ENCODE data around the gene CEBPG. TPM values are rescaled to one million over a fixed set of nuclear protein-coding genes. Genes with fewer than 3 reads are reported as not detected.

Gene CEBPG
- total RNA-seq, 1 donor from 2014 or later: 13.0 TPM

DNA sequence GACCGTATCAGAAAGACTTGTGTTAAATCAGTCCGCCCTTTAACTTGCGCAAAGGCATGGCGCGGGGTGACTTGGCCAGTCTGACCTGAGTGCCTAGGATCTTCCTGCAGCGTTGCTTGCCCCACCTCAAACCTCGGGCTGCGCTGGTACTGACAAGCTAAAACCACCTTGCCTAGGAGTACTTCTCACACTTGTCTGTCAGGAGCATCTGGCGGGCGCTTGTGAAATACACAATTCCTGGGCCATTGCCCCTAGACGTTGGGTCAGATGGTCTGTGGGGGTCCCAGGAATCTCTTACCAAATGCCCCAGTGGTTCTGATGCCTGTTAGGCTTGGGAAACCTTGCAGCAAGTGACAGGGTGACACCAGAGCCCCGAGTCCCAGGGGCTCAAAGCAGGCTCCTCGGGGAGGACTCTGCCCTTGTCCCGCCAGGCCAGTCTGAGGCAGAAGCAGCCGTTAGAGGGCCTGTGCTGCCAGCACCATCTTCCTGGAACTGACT is 12.9 kb downstream of the CEBPG start:
- intact Hi-C loops (cut with micrococcal nuclease): no loop called here
- Histone ChIP-seq H3K27ac (replicated peaks) (peak overlapping the region; percentile 71), H3K27me3 (ENCODE audit: low read depth) (no peaks in the 10 kb centered on the region), H3K4me3 (no peak overlapping the region), H3K4me1 (peaks cover 89% of the 10 kb centered on the region), H3K36me3 (peaks cover 2% of the 10 kb centered on the region), H3K9me3 (replicated peaks) (no peaks in the 10 kb centered on the region)
- TF ChIP-seq, protein P1, sequence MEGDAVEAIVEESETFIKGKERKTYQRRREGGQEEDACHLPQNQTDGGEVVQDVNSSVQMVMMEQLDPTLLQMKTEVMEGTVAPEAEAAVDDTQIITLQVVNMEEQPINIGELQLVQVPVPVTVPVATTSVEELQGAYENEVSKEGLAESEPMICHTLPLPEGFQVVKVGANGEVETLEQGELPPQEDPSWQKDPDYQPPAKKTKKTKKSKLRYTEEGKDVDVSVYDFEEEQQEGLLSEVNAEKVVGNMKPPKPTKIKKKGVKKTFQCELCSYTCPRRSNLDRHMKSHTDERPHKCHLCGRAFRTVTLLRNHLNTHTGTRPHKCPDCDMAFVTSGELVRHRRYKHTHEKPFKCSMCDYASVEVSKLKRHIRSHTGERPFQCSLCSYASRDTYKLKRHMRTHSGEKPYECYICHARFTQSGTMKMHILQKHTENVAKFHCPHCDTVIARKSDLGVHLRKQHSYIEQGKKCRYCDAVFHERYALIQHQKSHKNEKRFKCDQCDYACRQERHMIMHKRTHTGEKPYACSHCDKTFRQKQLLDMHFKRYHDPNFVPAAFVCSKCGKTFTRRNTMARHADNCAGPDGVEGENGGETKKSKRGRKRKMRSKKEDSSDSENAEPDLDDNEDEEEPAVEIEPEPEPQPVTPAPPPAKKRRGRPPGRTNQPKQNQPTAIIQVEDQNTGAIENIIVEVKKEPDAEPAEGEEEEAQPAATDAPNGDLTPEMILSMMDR (IDR thresholded peaks at IDR 0.05; ENCODE audit: borderline replicate concordance): no peak
- DNase-seq: peak; percentile 14

DNA sequence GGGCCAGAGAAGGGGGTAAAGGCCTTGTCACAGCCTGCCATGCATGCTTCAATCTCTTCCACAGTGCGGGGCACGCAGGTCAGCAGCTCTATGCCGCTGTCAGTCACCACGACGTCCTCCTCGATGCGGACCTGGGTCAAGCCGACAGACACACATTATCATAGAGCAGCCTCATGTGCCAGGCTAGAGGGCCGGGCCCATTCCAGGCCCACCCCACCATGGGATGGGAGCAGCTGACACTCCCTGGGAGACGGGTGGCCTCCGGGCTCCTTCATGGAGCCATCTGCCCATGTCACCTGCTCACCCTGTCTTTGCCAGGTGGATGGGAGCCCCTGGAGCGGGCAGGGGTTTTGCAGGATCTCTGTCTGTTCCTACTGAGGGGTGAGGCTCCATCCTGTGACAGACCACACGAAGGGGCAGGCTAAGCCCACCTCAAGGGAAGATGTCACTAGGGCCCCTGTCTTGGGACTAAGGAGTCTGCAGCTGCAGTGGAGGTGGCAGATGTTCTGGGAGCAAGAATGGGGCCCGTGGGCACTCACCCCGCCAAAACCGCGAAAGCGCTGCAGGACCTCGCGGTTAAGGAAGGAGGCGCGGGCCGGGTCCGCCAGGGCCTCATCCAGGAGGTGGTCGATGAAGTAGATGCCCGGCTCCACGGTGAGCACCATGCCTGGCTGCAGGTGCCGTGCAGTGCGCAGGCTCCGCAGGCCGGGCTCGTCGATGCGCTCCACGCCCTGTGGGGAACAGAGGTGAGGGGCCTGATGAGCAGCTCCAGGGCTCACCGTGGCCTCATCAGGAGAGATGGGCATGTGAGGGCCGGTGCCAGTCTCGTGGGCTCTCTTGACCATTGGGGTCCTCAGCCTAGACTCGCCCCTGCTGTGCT is 14.1 kb downstream of the CEBPG start:
- Histone ChIP-seq H3K27me3 (ENCODE audit: low read depth) (no peaks in the 10 kb centered on the region), H3K4me3 (no peak overlapping the region), H3K9me3 (replicated peaks) (no peaks in the 10 kb centered on the region), H3K36me3 (no peaks in the 10 kb centered on the region), H3K4me1 (peaks cover 89% of the 10 kb centered on the region), H3K27ac (replicated peaks) (peak overlapping the region; percentile 87)
- TF ChIP-seq, protein P1 (IDR thresholded peaks at IDR 0.05; ENCODE audit: borderline replicate concordance): no peak
- peak; percentile 12 for DNase-seq
- intact Hi-C loops (cut with micrococcal nuclease): no loop called here

DNA sequence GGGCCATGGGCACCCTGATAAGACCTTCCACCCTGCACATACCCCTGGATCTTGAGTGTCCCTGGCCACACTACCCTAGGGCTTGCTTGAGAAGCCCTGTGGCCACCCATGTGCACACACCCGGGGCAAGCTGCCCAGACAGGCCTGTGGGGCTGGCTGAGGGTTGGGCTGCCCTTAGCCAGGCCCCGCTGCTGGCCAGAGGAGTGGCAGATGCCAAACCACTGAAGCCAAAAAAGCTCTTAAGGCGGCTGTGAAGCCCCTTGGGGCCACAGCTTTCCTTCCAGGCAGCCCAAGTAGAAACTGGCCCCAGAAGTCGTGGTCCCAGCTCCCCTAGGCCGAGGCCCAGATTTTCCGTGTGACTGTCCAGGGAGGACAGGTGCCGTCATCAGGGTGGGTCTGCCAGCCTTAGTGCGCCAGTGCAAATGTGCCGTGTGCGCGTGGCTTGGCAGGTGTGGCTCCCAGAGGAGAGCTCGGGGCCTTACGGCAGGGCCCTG is 14.8 kb downstream of the CEBPG start:
- H3K27ac ChIP-seq (replicated peaks): peak overlapping the region; percentile 87
- peak overlapping the region; percentile 22 for H3K4me3 ChIP-seq
- intact Hi-C loops (cut with micrococcal nuclease): no loop called here
- no peaks in the 10 kb centered on the region for H3K9me3 ChIP-seq (replicated peaks)
- no peaks in the 10 kb centered on the region for H3K27me3 ChIP-seq (ENCODE audit: low read depth)
- DNase-seq: peak; percentile 27
- H3K4me1 ChIP-seq: peaks cover 86% of the 10 kb centered on the region
- TF ChIP-seq, protein P1 (IDR thresholded peaks at IDR 0.05; ENCODE audit: borderline replicate concordance): no peak
- no peaks in the 10 kb centered on the region for H3K36me3 ChIP-seq

DNA sequence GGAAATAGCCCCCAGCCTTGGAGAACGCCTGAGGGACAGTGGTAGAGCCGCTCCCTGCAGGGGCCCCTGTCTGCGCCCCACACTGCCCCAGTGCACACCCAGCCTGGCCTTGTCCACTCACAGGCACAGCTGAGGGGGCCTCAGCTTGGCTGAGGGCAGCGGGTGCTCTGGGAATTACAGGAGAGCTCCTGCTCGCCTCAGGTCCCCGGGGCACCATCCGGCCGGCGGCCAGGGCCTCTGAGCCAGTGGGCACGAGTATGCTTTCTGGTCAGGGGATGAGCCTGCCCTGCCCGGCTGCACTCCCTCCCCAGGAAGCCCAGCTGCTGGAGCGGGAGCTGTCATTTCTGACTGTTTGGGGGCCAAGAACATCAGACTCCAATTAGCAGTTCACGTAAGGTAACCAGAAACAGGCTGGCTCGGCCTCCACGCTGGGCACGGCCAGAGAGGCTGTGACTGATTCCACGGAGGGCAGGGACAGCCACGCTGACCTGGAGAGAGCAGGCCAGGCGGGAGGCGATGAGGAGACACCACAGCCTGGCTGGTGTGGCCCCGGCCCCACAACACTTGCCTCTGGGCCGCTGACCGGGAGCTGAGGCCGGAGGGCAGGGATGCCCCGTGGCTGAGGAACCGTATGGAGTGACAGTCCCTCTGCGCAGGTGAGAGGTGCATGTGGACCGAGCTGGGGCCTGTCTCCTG is 15.4 kb downstream of the CEBPG start:
- no peaks in the 10 kb centered on the region for H3K9me3 ChIP-seq (replicated peaks)
- peak overlapping the region; percentile 87 for H3K27ac ChIP-seq (replicated peaks)
- intact Hi-C loops (cut with micrococcal nuclease): no loop called here
- H3K4me1 ChIP-seq: peaks cover 86% of the 10 kb centered on the region
- TF ChIP-seq, protein P1 (IDR thresholded peaks at IDR 0.05; ENCODE audit: borderline replicate concordance): no peak
- no peaks in the 10 kb centered on the region for H3K36me3 ChIP-seq
- no peaks in the 10 kb centered on the region for H3K27me3 ChIP-seq (ENCODE audit: low read depth)
- DNase-seq: peak; percentile 58
- peak overlapping the region; percentile 22 for H3K4me3 ChIP-seq

DNA sequence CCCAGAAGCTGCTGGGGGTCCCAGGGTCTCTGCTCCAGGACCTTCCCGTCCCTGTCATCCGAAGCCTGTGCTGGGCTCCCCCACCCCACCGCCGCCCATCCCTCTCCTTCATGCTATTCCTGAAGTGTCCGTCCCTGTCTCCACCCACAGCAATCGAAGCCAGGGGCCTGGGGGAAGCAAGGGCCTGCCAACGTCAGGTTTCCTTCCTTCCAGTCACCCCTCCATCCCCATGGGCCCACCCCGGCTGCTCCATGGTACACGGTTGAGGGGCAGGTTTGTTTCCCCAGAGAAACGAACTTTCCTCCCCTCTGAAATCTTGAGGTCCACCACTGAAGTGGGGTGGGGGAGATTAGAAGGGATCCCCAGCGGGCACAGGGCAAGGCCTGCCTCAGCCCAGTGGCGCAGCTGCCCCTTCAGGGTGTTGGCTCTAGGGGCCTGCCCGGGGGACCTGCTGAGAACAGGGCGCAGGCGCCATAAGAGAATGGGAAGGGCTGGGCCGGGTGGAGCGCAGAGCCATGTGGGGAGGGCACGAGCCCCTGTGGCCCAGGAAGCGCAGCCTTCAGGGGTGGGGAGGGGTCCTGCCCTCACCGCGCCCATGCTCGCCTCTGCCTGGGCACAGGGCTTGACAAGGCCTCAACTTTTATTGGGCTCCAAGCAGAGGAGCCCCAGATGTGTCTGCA is 16.1 kb downstream of the CEBPG start:
- Histone ChIP-seq H3K36me3 (no peaks in the 10 kb centered on the region), H3K4me1 (peaks cover 90% of the 10 kb centered on the region), H3K27ac (replicated peaks) (peak overlapping the region; percentile 87), H3K27me3 (ENCODE audit: low read depth) (no peaks in the 10 kb centered on the region), H3K4me3 (peak overlapping the region; percentile 22), H3K9me3 (replicated peaks) (no peaks in the 10 kb centered on the region)
- peak; percentile 27 for DNase-seq
- intact Hi-C loops (cut with micrococcal nuclease): no loop called here
- TF ChIP-seq, protein P1 (IDR thresholded peaks at IDR 0.05; ENCODE audit: borderline replicate concordance): no peak

All from left ventricle myocardium inferior (tissue), 1 donor.